ENCODE data around the gene FCGR1A. TPM values are rescaled to one million over a fixed set of nuclear protein-coding genes. Genes with fewer than 3 reads are reported as not detected.
"Not testable (repeated sequence)": the region's sequence is repeated elsewhere in the genome, so short reads cannot be mapped to it uniquely, and the experiment has no call there.

Gene FCGR1A
- total and polyA plus RNA-seq, 2 of the 4 experiments (the other 2 are of a cell fraction), result not detected

DNA sequence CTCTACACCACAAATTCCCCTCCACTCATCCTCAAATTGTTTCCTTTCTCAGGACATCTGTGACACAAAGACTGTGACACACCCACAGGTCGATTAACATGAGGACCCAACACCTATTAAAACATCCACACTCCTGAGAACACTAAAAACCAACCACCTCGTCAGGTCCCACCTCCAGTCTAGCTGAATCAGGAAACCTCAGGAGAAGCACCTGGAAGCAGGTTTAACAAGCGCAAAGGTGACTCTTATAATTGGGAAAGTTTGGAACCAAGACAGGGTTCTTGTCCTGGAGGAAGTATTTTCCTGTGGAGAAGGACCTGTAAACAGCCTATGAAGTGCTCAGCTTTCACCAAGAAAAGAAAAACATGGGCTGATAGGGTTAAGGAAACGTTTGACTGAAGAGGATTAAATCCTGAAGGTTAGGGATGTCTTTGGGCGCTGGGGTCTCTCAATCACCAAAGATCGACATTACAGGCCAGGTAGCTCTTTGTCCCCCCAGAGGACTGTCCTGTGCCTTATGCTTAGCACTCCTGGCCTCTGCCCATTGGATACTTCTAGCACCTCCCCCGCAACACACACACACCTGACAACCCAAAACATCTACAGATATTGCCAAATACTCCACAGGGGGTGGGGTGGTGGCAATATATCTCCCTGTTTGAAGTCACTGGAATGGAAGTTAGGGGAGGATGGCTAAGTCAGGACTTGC is 28.4 kb downstream of the FCGR1A start:
- WGBS, 2 experiments (ENCODE audit: extremely low coverage in 2 of 2, insufficient read length in 1 of 2), result no CpG with 5 or more reads among the region's 7 CpGs
- POLR2A ChIA-PET (ENCODE audit: unreplicated experiment), result not testable (repeated sequence)

DNA sequence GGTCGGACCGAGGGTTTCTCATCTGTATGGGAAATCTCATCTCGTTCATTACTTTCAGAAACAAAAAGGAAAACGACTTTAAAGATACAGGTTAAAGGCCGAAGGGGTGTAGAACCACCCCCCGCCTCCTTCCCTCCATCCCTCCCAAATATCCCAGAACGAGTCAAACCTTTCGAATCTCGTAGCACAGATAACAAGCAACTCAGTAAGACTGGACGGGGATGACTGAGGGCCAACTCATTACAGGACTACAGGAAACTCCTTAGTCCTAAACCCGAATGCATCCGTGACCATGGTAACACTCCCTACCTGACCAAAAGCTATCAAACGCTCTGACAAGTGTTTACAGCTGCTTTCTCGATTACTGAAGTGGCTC is 29.0 kb downstream of the FCGR1A start:
- H2BK15ac ChIP-seq (ENCODE audit: low read depth, low read length); H4K8ac ChIP-seq (ENCODE audit: low read depth in 2 of 2, low read length in 2 of 2); H4K91ac ChIP-seq (ENCODE audit: insufficient read depth, low read depth, low read length); H3K18ac ChIP-seq (ENCODE audit: low read depth, low read length); H2BK5ac ChIP-seq (ENCODE audit: low read depth, low read length, poor library complexity, severe bottlenecking); CTCF ChIA-PET; H2BK20ac ChIP-seq (ENCODE audit: low read depth, low read length); BruUV-seq (replicated peaks); H3K4ac ChIP-seq (ENCODE audit: low read depth, low read length); H3K27me3 ChIP-seq (ENCODE audit: control insufficient read depth, insufficient read depth, low read length); H3K27ac ChIP-seq (ENCODE audit: insufficient read depth, low read length); H3K9me1 ChIP-seq (ENCODE audit: insufficient read depth, low read length); H3K23ac ChIP-seq (ENCODE audit: low read depth, low read length); H3K9ac ChIP-seq (ENCODE audit: low read depth, low read length); H3K56ac ChIP-seq (ENCODE audit: extremely low read depth, insufficient read depth, low read length); POLR2A ChIA-PET (ENCODE audit: unreplicated experiment); H3K4me1 ChIP-seq (ENCODE audit: control insufficient read depth, insufficient read depth, low read length); H2AK5ac ChIP-seq (ENCODE audit: low read depth, low read length); H2BK120ac ChIP-seq (ENCODE audit: low read depth, low read length); intact Hi-C loops (cut with micrococcal nuclease); H2AFZ ChIP-seq (replicated peaks; ENCODE audit: low read length, poor library complexity); H4K20me1 ChIP-seq (ENCODE audit: insufficient read depth, low read length); H3K9me3 ChIP-seq (ENCODE audit: control insufficient read depth, insufficient read depth, low read length); H3K14ac ChIP-seq (replicated peaks; ENCODE audit: low read depth, low read length); H4K5ac ChIP-seq (ENCODE audit: low read depth, low read length); H3K79me1 ChIP-seq (ENCODE audit: low read depth in 1 of 2, low read length in 2 of 2); H2AK9ac ChIP-seq (replicated peaks; ENCODE audit: low read depth, low read length, poor library complexity); in situ Hi-C loops (cut with MboI; ENCODE audit: low sequenced_read_pairs); H3K36me3 ChIP-seq (ENCODE audit: control insufficient read depth, insufficient read depth, low read length); dilution Hi-C loops (cut with HindIII; ENCODE audit: low sequenced_read_pairs, unreplicated experiment): not testable (repeated sequence)
- no CpG with 5 or more reads among the region's 14 CpGs for WGBS, 2 experiments (ENCODE audit: extremely low coverage in 2 of 2, insufficient read length in 1 of 2)
- H3K4me3 ChIP-seq (ENCODE audit: insufficient read depth, low read depth, low read length), result peak overlapping the region; percentile 28
- peak overlapping the region; percentile 99 for H3K4me2 ChIP-seq (ENCODE audit: low read depth, low read length)
- ATAC-seq (ENCODE audit: low read depth) (peak; percentile 2; the same call in 1 of the 2 replicates), DNase-seq (peak; percentile 11)

More for the DNA sequence above, 28.4 kb downstream of the FCGR1A start:
- H3K36me3 ChIP-seq (ENCODE audit: control insufficient read depth, insufficient read depth, low read length); dilution Hi-C loops (cut with HindIII; ENCODE audit: low sequenced_read_pairs, unreplicated experiment); H3K56ac ChIP-seq (ENCODE audit: extremely low read depth, insufficient read depth, low read length); DNase-seq; BruUV-seq (replicated peaks); H3K27ac ChIP-seq (ENCODE audit: insufficient read depth, low read length); CTCF ChIA-PET; H3K27me3 ChIP-seq (ENCODE audit: control insufficient read depth, insufficient read depth, low read length); H3K9me1 ChIP-seq (ENCODE audit: insufficient read depth, low read length); H3K4me1 ChIP-seq (ENCODE audit: control insufficient read depth, insufficient read depth, low read length); H2BK20ac ChIP-seq (ENCODE audit: low read depth, low read length); H3K9ac ChIP-seq (ENCODE audit: low read depth, low read length); H3K4me2 ChIP-seq (ENCODE audit: low read depth, low read length); H3K18ac ChIP-seq (ENCODE audit: low read depth, low read length); in situ Hi-C loops (cut with MboI; ENCODE audit: low sequenced_read_pairs); H2BK5ac ChIP-seq (ENCODE audit: low read depth, low read length, poor library complexity, severe bottlenecking); H3K23ac ChIP-seq (ENCODE audit: low read depth, low read length); H4K91ac ChIP-seq (ENCODE audit: insufficient read depth, low read depth, low read length); H4K5ac ChIP-seq (ENCODE audit: low read depth, low read length); H3K4me3 ChIP-seq (ENCODE audit: insufficient read depth, low read depth, low read length); H2AFZ ChIP-seq (replicated peaks; ENCODE audit: low read length, poor library complexity); H2AK9ac ChIP-seq (replicated peaks; ENCODE audit: low read depth, low read length, poor library complexity); H4K20me1 ChIP-seq (ENCODE audit: insufficient read depth, low read length); ATAC-seq (ENCODE audit: low read depth); intact Hi-C loops (cut with micrococcal nuclease); H2BK15ac ChIP-seq (ENCODE audit: low read depth, low read length); H3K4ac ChIP-seq (ENCODE audit: low read depth, low read length); H3K79me1 ChIP-seq (ENCODE audit: low read depth in 1 of 2, low read length in 2 of 2); H3K9me3 ChIP-seq (ENCODE audit: control insufficient read depth, insufficient read depth, low read length); H2BK120ac ChIP-seq (ENCODE audit: low read depth, low read length); H2AK5ac ChIP-seq (ENCODE audit: low read depth, low read length); H3K14ac ChIP-seq (replicated peaks; ENCODE audit: low read depth, low read length); H4K8ac ChIP-seq (ENCODE audit: low read depth in 2 of 2, low read length in 2 of 2): not testable (repeated sequence)

Measured in IMR-90 (cell line).